HG03342 (cell line): Measurements from ENCODE around the gene CACNA1C.

ENCODE experiments used
- ATAC-seq: cut with Tn5 transposase; IDR thresholded peaks from one replicate; pipeline ENCODE4 v1.9.1; 2021; ENCODE audit warnings: mild to moderate bottlenecking, moderate library complexity; ENCODE audit not compliant: unreplicated experiment

The CACNA1C gene

DNA sequence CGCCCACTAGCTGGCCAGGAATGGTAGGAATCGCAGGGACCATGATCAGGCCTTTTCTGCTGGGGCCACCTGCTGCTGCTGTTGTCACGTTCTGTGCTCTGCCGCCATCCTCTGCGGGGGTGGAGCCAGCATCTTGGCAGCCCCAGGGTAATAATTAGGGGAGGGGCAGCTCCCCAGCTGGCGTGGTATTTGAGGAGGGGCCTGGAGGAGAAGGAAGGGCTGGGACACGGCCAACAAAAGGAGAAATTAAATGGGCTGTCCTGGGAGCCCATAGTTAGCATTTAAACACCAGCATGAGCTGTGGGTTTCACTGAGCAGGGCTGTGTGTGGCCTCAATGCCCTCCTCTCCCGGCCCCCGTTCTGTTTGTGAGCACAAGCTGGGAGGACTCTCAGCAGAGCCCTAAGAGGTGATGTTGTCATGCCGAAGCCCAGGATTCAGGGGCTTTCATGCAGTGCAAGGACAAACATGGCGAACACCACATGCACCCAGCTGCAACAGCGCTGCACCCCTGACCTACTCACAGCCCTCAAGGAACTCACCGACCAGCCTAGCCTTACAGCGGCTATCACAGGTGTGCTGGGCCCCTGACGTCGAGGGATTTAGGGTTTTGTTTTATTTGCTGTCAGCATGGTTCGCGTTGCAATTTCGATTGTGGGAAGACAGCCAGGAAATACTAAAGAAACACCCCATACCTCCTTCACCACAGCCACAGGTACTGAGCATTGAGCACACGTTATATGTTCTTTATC, 324.3 kb downstream of the CACNA1C start:
- no peak for ATAC-seq

DNA sequence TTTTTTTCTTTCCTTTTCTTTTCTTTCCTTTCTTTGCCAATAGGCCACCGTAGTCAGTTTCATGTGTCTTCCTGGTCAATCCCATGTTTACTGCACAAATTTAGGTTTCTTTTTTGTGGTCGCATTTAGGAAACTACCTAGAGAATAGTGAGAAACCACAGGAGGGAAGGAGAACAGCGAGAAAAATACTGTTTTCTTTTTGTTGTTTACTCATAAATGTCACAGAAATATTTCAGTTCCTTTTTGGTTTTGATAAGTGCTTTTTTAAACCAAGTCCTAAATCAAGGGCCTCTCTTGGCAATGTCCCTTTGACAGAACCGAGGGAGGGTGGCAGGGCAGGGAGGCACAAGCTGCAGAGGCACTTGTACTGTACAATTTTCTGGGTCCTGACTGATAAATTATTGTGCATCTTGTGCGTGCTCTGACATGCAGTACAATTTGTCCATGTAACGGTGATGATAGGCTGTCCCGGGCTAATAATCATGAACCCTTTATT, 326.1 kb downstream of the CACNA1C start:
- no peak for ATAC-seq

DNA sequence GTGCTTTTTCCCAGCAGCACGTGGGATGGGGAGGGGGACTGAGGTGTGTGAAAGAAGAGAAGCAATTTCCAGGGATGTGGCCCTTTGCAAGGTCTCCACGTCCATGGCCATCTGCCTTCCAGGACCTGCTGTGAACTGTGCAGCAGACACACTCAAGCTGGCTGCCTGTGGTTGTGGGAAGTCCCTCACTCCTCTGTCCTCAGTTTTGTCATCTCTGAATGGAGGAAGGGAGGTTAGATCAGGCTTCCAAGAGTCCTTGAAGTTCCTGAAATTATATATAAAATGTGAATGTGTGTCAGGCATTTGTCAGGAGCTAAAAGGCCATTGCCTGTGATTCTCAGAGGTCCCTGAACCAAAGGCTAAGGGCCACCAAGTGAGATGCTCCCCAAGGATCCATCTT, 328.2 kb downstream of the CACNA1C start:
- ATAC-seq = no peak

DNA sequence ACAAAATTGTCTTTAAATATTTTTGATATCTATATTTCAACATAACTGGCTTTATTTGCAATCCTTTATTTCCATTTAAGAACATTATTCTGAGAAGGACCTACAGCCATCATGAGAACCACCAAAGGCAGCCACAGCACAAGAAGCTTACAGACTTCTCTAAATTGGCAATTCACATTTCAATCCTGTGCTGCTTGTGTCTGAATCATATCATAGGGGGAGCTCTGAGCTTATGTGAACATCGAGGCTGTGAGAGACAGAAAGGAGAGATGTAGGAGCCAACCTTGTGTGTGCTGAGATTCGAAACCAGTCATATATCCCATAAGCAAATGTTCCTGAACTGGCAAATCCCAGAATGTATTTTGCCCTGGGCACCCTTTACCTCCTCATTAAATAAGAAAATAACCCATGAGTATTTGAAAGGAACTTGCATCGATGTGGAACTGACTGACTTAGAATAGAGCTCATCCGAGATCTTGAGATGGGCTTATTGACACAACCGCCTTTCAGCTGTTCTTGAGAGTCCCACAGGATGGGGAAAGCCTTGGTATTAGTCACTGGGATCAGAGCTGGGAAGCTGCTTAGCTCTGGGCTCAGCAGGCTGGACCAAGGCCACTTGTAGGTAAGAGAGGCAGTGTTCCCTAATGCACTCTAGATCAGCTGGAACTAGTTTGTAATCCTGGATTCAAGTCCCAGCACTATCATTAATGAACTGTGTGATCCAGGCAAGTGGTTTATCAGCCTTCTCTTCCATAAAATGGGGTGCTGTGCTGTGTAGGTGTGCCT, 329.8 kb downstream of the CACNA1C start:
- no peak for ATAC-seq

DNA sequence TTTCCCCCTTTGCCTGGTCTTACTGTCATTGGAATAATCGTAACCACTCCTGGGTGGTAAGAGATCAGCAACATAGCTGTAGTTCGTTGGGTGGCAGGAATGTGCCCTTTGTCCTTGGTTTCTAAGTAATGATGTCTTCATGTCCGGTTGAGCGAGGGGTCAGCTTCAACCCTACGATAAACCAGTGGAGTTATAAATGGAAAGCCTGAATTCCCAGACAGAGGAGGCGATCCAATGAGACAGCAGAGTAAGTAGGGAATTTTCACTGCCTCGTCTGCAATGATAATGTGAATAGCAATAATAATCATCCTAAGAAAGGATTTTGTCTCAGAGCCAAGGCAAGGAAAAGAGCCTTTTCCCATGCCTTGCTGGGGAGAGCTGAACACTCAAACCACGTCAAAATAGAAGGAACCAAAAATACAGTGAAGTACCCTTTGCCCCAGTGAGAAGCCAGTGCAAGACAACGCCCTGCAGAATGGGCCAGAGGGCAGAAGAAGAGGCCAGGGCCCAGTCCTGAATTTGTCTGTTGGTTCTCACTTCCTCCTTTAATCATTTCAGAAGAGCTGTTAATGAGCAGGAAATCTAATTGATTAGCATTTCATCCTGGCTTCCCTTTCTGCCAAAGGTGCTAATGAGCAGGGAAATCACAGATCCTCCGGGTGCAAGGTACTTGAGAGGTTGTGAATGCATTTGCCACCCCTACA, 330.7 kb downstream of the CACNA1C start:
- ATAC-seq = no peak

DNA sequence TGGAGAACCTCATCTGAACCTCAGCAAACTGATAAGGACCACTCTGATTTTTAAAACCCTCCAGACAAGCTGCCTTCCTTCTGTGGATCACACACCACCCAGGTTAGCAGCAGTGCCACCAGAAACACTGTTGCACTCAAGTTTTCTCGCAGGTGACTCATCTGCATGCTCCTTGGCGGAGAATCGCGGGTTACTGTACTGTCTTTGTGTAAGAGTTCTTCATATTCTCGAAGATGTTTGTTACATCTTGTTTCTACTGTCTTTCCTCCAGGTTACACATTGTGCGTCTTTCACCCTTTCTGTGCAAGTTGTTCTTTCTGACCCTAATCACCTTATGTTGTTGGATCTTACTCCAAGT, 331.2 kb downstream of the CACNA1C start:
- no peak for ATAC-seq

DNA sequence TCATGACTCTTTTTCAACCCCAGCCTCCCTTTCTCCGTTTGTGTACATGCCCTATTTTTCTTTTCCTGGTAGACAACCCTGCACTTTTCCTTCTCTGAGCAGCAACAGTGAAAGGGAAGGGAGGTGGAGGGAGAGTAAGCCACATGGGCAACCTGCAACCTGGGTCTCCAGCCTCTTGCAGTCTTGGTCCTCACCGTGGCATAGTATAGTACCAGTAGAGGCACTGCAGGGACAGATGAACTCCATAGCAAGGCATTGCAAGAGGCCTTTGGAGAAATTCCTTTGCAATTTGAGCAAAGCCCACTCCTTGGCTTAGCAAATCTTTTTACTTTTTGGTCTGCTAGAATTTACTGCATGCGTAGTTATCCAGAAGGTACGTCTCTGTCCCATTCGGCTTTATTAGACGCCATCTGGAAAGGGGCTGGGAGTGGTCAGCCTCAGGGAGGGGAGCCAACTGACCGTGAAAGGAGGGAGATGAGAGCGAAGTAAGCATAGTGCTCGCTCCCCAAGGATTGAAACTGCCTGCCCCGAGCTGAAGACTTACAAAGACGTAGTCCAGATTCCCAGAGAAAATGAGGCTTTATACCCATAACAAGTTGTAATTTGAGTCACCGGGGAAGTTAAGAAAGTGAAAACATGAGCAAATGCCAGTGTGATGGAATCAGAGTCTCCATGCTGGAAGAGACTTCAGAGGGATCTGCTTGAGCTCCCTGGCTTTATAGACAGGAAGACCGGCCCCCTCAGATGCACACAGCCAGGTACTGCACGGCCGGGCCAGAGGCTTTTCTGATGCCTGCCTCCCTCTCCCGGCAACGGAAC, 332.0 kb downstream of the CACNA1C start:
- no peak for ATAC-seq

DNA sequence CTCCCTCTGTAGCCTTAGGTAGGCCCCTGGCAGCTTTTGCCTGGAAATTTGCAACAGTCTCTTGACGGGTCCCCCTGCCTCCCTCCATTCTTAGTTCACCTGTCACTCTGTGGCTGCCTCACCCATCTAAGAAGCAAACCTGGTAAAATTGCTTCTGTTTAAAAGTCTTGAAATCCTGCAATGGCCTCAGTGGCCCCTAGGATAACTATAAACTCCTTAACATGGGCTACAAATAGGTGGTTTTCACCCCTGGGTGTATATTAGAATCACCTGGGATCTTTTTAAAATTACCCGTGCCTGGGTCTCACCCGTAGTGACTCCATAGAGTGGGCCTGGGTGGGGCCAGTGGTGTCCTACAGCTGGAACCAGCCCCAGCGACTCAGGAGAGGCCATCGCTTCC, 332.7 kb downstream of the CACNA1C start:
- ATAC-seq = no peak

DNA sequence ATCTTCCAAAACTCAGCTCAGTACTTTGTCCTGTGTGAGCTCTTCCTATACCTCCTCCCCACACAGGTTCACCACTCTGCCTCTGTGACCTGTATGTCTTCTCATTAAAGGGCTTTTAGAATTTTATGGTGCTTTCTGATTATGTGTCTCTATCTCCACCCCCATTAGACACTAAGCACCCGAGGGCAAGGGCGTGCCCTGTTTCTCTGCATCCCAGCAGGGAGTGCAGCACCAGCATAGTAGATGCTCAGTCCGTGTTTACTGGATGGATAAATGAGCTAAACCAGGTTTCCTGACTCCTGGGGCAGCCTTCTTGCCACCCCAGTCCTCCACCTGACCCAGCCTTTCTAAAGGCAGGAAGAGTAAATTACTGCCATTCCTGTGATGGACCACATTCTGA, 333.8 kb downstream of the CACNA1C start:
- ATAC-seq = no peak

DNA sequence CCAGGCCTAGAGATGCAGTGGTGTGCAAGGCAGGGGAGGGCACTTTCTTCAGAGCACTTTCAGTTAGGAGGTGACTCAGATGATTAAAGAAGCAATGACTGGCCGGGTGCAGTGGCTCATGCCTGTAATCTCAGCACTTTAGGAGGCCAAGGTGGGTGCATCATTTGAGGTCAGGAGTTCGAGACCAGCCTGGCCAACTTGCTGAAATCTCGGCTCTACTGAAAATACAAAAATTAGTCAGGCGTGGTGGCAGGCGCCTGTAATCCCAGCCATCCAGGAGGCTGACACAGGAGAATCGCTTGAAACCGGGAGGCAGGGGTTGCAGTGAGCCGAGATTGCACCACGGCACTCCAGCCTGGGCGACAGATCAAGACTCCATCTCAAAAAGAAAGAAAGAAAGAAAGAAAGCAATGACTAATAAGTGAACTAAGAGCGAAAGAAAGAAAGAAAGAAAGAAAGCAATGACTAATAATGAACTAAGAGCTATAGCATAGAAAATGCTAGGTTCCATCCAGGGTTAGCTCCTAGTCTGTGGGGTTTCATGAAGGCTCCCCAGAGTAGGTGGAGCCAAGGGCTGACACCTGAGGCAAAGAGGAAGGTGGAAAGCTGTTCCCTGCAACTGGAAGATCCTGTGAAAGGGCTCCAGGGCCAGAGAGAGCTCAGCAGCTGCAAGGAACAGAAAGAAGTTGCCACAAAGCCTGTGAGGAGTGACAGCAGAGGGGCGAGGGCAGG, 334.5 kb downstream of the CACNA1C start:
- peak; percentile 76 for ATAC-seq

DNA sequence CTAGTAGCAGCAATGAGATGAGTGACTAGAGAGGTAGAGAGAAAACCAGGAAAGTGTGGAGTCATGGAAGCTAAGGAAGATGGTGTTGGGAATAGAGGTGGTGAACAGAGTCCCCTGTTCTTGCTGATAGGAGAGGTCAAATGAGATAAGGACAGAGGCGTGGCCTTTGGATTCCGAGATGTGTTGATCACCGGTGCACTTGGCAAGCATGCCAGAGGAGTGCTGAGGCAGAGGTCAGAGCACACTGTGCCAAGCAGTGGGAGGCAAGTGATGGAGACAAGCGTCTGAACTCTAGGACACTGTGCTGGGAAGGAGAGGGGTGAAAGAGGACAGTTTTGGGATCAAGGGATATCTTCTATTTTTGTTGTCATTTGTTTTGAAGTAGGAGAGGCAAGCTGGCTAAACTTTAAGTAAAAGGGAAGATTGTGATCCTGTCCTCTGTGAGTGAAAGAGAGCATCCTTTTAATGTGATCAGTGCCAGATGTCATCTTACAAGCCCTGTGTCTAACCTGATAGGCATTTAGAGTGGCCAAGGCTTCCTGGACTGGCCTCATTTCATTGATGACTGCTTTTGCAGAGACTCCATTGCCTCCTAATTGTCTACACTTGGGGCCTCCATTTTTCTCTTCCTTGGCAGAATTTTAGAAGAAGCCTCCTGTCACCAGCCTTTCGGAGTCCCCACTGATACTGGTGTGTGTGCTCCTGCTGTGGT, 336.4 kb downstream of the CACNA1C start:
- ATAC-seq = no peak

DNA sequence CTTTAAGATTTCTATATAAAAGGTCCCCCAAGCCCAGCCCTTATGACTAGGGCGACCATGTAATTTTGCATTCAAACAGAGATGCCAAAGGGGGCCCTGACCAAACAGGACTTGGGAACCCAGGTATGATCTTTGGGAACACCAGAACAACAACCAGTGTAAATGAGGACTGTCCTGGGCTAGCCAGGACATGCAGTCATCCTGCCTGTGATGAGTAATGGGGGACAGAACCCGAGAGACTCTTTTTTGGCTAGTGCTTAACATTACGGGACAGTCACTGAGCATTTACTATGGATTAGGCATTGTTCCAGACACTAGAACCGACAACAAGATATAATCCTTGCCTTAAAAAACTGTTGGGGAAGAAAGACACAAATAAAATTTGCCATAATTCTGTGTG, 337.3 kb downstream of the CACNA1C start:
- ATAC-seq = no peak

DNA sequence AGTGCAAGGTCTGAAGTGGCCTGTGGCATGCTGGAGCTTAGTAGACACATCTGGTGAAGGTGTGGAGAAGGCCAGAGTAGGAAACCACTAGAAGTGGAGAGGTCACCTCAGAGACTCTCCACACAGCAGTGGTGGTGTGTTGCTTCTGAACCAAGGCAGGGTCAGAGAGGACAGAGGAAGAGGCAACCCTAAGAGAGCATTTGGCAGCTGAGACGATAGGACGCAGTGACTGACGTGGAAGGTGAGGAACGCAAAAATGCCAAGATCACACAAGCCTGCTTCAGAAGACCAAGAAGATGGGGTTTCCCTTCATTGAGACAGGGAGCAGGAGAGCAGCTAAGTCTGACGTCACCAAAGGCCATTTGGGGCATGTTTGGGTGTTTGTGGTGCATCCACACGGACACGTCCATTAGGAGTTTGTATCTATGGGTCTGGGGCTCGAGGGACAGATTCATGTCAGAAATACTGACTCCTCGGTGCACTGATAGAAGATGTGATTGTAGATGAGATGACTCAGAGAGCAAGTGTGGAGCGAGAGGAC, 338.1 kb downstream of the CACNA1C start:
- ATAC-seq = no peak

DNA sequence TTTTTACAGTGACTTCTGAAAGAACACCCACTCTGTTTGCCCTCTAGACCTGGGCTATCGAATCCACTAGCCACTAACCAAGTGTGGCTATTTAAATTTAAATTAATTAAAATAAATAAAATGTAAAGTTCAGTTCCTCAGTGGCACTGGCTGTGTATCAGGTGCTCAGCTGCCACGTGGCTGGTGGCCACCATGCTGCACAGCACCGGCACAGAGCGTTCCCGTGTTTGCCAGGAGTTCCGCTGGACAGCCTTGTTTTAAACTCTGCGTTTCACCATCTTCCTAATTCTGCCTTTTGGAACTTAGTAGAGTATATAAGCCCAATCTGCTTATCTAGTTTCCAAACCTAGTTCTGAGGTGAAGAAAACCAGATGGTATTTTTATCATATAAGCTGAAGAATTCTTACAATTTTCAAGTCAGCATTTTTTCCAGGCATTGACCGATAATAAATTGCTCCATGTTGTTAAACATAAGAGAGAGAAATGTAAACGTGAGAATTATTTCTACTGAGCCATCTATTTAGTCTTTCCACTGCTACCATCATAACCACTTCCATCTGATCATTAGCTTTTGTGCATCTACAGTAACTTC, 339.0 kb downstream of the CACNA1C start:
- ATAC-seq = no peak

DNA sequence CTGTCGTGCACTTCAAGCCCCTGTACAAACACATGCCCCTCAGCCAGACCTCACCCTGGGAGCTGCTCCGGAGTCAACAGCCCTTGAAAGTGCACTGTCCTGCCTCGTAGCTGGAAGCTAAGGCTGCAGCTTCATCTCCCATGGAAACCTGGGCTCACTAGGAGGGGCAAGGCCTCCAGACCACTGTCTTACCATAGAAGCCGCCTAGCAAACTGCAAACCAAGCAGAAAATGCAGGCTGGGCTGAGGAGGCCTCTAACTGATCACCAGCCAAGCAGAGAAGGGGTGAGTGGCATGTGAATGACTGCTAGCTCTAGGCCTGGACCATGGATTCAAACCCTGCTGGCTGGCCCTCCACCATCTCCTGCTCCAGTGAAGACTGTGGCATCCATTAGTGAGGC, 340.2 kb downstream of the CACNA1C start:
- no peak for ATAC-seq

DNA sequence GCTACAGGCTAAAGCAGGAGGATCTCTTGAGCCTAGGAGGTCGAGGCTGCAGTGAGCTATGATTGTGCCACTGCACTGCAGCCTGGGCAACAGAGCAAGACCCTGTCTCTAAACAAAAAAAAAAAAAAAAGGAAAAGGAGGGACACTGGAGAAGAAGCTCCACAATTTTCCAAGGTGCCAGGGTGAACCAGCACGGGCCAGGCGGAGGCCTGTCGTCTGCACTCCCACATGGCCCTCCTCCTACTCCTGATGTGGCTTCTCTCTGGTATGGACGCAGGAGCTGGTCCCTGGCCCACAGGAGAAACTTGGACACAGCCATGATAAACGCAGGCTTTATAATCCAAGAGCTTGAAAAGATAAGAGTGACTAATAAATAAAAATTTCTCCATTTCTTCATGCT, 341.2 kb downstream of the CACNA1C start:
- ATAC-seq = no peak

DNA sequence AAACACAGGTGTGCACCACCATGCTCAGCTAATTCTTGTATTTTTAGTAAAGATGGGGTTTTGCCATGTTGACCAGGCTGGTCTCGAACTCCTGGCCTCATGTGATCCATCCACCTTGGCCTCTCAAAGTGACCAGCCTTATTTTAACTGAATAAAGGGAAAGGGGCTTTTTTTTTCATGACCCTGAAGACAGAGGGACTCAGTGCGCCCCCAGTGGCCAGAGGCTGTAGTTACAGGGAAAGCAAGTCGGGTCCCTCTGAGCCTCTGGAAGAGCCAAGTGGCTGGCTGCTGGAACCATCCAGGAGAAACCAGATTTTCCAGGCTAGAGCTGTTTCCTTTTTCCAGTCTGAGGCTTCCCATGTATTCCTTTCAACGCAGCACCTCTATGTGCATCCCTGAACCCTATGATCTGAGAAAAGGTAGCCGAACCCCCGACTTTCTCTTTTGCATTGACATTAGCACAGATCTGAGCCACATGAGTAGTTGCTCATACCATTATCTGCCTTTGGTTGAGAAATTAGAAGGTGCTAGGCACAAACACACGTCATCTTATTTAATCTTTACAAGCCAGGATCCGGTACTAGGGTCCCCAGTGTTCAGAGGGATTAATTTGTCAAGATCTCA, 342.7 kb downstream of the CACNA1C start:
- ATAC-seq = no peak

DNA sequence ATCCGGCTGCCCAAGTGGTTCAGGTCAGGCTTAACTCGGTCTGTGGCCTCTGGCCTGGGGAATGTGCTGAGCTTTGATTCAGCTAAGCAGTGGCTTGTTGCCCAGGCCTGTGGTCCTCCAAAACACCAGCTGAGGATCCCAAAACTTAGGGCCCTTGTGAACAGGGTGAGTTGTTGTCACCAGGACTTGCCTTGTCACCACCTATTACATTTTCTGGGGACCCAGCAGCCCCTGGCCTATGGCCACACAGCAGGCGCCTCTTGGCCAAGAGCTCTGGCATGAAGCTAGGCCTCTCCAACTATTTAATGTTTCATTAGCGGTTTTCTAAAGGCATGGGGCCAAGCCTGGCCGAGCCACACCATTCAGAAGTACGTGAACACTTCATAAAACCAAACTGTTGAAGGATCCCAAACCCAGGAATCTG, 343.7 kb downstream of the CACNA1C start:
- ATAC-seq = no peak
